PFSK-1 (cell line): ENCODE measurements around the gene MVK.

ENCODE experiments used
- FOXP2 ChIP-seq: optimal IDR thresholded peaks from 2 replicates; pipeline ENCODE3; 2011; ENCODE audit warnings: borderline replicate concordance, control low read depth, inconsistent platforms; ENCODE audit not compliant: insufficient read depth; ENCODE audit errors: extremely low read length, extremely low read depth
- POLR2AphosphoS5 ChIP-seq: IDR thresholded peaks from 2 replicates; pipeline ENCODE4 v1.6.1; 2012; ENCODE audit warnings: low read depth, mild to moderate bottlenecking, control low read depth, low read length, moderate library complexity
- SIN3A ChIP-seq: IDR thresholded peaks from 2 replicates; pipeline ENCODE4 v1.6.1; 2012; ENCODE audit warnings: mild to moderate bottlenecking, low read length, moderate library complexity, borderline replicate concordance; ENCODE audit not compliant: insufficient read depth
- TAF1 ChIP-seq: IDR thresholded peaks from 2 replicates; pipeline ENCODE4 v1.6.1; 2012; ENCODE audit warnings: low read length, control low read depth, borderline replicate concordance; ENCODE audit not compliant: insufficient read depth
- TF ChIP-seq, protein P1 (sequence below), 2 experiments: IDR thresholded peaks; 2 replicates each; pipeline versions ENCODE4 v1.6.1 to v1.8.0; 2011 to 2012; ENCODE audit warnings: low read depth in 2 of 2, low read length in 2 of 2, control low read depth in 1 of 2, inconsistent platforms in 1 of 2, mild to moderate bottlenecking in 1 of 2, moderate library complexity in 1 of 2; ENCODE audit not compliant: insufficient read depth in 1 of 2

Gene MVK

DNA sequence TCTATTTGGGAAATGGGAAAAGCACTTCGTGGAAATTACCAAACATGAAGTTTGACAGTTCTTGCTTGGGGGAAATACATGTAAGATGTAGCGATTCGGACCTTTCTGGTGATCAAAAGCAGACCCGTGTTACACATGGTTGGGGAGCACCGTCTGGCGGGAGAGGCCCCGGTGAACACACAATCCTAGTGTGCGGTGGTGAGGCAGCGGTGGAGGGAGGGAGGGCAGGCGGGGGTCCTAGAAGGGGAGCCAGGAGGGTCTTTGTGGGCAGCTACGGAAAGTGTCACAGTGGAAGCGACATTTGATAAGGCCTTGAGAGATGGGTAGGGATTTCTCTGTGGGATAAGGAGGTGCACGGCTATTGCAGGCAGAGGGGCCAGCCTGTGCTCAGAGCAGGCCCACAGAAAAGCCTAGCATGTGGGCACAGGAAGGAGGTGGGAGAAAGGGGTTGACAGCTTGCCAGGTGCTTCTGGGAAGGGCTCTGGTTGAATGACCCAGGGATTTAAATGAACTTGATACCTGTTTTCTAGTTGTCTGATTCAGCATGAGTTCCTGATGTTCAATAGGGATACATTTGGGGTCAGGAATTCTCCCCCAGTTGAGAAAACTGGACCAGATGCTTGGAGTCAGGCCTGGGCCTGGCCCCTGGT, 7.2 kb downstream of the MVK start:
- no peak for TF ChIP-seq TAF1
- no peak for TF ChIP-seq SIN3A
- TF ChIP-seq, protein P1, sequence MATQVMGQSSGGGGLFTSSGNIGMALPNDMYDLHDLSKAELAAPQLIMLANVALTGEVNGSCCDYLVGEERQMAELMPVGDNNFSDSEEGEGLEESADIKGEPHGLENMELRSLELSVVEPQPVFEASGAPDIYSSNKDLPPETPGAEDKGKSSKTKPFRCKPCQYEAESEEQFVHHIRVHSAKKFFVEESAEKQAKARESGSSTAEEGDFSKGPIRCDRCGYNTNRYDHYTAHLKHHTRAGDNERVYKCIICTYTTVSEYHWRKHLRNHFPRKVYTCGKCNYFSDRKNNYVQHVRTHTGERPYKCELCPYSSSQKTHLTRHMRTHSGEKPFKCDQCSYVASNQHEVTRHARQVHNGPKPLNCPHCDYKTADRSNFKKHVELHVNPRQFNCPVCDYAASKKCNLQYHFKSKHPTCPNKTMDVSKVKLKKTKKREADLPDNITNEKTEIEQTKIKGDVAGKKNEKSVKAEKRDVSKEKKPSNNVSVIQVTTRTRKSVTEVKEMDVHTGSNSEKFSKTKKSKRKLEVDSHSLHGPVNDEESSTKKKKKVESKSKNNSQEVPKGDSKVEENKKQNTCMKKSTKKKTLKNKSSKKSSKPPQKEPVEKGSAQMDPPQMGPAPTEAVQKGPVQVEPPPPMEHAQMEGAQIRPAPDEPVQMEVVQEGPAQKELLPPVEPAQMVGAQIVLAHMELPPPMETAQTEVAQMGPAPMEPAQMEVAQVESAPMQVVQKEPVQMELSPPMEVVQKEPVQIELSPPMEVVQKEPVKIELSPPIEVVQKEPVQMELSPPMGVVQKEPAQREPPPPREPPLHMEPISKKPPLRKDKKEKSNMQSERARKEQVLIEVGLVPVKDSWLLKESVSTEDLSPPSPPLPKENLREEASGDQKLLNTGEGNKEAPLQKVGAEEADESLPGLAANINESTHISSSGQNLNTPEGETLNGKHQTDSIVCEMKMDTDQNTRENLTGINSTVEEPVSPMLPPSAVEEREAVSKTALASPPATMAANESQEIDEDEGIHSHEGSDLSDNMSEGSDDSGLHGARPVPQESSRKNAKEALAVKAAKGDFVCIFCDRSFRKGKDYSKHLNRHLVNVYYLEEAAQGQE (IDR thresholded peaks at IDR 0.05; ENCODE audit: insufficient read depth in 1 of 2, low read depth in 2 of 2, low read length in 2 of 2) = no peak
- no peak for TF ChIP-seq POLR2AphosphoS5
- no peak for TF ChIP-seq FOXP2

GRCh38 chr12:109581334-109581691, 7.7 kb downstream of the MVK start:
- TF ChIP-seq POLR2AphosphoS5 (no peak), TAF1 (no peak), FOXP2 (no peak), SIN3A (no peak)
- TF ChIP-seq, protein P1 (IDR thresholded peaks at IDR 0.05; ENCODE audit: insufficient read depth in 1 of 2, low read depth in 2 of 2, low read length in 2 of 2) = no peak

- TF ChIP-seq POLR2AphosphoS5 (no peak), TAF1 (no peak), FOXP2 (no peak), SIN3A (no peak)
- TF ChIP-seq, protein P1 (IDR thresholded peaks at IDR 0.05; ENCODE audit: insufficient read depth in 1 of 2, low read depth in 2 of 2, low read length in 2 of 2) = no peak
These were observed 8.3 kb downstream of the MVK start for GRCh38 chr12:109581856-109582255.

DNA sequence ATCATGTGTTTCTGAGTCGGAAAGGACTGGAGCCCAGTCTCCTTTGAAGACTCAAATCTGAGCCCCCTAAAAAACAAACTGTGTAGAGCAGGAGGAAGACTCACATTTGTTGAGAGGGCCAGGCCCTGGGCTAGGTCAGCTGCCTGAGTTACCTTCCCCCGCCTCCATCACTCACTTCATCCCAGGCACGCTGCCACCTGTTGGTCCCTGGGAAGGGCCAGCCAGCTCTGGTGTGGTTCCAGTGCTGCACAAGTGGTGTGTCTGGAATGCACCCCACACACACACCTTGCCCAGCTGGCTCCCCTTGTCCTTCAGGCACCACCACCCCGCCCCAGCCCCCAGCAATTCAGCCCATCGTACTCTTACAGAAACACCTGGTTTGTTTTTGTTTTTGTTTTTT, 9.0 kb downstream of the MVK start:
- TF ChIP-seq POLR2AphosphoS5 (no peak), FOXP2 (no peak), TAF1 (no peak), SIN3A (no peak)
- TF ChIP-seq, protein P1 (IDR thresholded peaks at IDR 0.05; ENCODE audit: insufficient read depth in 1 of 2, low read depth in 2 of 2, low read length in 2 of 2) = no peak

DNA sequence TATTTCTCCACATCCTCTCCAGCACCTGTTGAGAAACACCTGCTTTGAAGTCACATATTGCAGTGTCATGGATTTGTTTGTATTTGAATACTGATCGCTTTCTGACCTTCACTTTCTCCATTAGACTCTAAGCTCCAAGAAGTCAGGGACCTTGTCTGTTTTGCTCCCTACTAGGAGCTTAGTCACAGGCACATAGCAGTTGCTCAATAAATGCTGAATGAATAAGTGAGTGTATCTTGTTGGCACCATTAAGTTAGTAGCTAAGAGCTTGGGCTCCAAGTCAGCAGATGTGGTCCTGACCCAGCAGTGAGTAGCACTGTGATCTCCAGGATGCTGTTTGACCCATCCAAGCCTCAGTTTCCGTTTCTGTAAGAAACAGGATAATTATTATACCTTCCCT, 10.1 kb downstream of the MVK start:
- TF ChIP-seq SIN3A (no peak), TAF1 (no peak), FOXP2 (no peak), POLR2AphosphoS5 (no peak)
- TF ChIP-seq, protein P1 (IDR thresholded peaks at IDR 0.05; ENCODE audit: insufficient read depth in 1 of 2, low read depth in 2 of 2, low read length in 2 of 2) = no peak
